ENCODE measurements around the gene DDX50.
"Not testable (repeated sequence)": the region's sequence is repeated elsewhere in the genome, so short reads cannot be mapped to it uniquely, and the experiment has no call there.

The DDX50 gene

DNA sequence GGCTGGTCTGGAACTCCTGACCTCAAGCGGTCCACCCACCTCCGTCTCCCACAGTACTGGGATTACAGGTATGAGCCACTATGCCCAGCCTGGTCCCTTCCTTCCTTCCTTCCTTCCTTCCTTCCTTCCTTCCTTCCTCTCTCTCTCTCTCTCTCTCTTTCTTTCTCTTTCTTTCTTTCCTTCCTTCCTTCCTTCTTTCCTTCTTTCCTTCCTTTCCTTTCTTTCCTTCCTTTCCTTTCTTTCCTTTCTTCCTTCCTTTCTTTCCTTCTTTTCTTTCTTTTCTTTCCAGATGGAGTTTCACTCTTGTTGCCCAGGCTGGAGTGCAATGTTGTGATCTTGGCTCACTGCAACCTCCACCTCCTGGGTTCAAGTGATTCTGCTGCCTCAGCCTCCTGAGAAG lies 28.0 kb downstream of the DDX50 start:
- H2BK5ac ChIP-seq (ENCODE audit: low read length); H3K79me1 ChIP-seq (ENCODE audit: low read depth, low read length); H3K4me3 ChIP-seq (ENCODE audit: low read length in 2 of 2); H3K27me3 ChIP-seq (ENCODE audit: control insufficient read depth in 3 of 3, insufficient read depth in 3 of 3, low read depth in 1 of 3, low read length in 3 of 3); H4K8ac ChIP-seq (ENCODE audit: low read depth, low read length); H3K14ac ChIP-seq (ENCODE audit: low read length); H4K91ac ChIP-seq (ENCODE audit: low read depth, low read length, poor library complexity); H3K4me2 ChIP-seq (ENCODE audit: insufficient read depth, low read length, poor library complexity, severe bottlenecking); H2AFZ ChIP-seq (ENCODE audit: low read length); H3K4ac ChIP-seq (ENCODE audit: low read length); H3K27ac ChIP-seq (replicated peaks; ENCODE audit: low read length); H3K9ac ChIP-seq (ENCODE audit: low read depth, low read length, poor library complexity); H2BK12ac ChIP-seq (ENCODE audit: low read length); H3K9me3 ChIP-seq (replicated peaks in 1 of 2; ENCODE audit: control insufficient read depth in 2 of 2, insufficient read depth in 1 of 2, low read depth in 1 of 2, low read length in 2 of 2); H2AK5ac ChIP-seq (ENCODE audit: low read depth, low read length); DNase-seq (ENCODE audit: low spot score); H2BK15ac ChIP-seq (ENCODE audit: low read length); H3K23ac ChIP-seq (ENCODE audit: low read depth, low read length, poor library complexity); H3K4me1 ChIP-seq (ENCODE audit: control insufficient read depth in 2 of 2, insufficient read depth in 1 of 2, low read depth in 1 of 2, low read length in 2 of 2); H3K18ac ChIP-seq (ENCODE audit: low read length); H2BK120ac ChIP-seq (ENCODE audit: low read depth, low read length): not testable (repeated sequence)
- H3K36me3 ChIP-seq (replicated peaks in 1 of 2; ENCODE audit: control insufficient read depth in 2 of 2, insufficient read depth in 2 of 2, low read length in 2 of 2), result peaks cover 4 to 91% of the 10 kb centered on the region in 2 donors
- WGBS, 2 donors (ENCODE audit: extremely low coverage in 2 of 2, insufficient read length in 2 of 2, insufficient replicate concordance in 1 of 2), result no CpG with 5 or more reads among the region's 2 CpGs

DNA sequence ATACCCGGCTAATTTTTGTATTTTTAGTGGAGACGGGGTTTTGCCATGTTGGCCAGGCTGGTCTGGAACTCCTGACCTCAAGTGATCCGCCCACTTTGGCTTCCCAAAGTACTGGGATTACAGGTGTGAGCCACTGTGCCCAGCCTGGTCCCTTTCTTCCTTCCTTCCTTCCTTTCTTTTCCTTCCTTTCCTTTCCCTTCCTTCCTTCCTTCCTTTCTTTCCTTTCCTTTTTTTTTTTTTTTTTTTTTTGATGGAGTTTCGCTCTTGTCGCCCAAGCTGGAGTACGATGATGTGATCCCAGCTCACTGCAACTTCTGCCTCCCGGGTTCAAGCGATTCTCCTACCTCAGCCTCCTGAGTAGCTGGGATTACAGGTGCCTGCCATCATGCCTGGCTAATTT lies 28.8 kb downstream of the DDX50 start:
- not testable (repeated sequence) for H3K27ac ChIP-seq (replicated peaks; ENCODE audit: low read length); H3K4ac ChIP-seq (ENCODE audit: low read length); H4K91ac ChIP-seq (ENCODE audit: low read depth, low read length, poor library complexity); H3K9me3 ChIP-seq (replicated peaks in 1 of 2; ENCODE audit: control insufficient read depth in 2 of 2, insufficient read depth in 1 of 2, low read depth in 1 of 2, low read length in 2 of 2); DNase-seq (ENCODE audit: low spot score); H3K23ac ChIP-seq (ENCODE audit: low read depth, low read length, poor library complexity); H2BK120ac ChIP-seq (ENCODE audit: low read depth, low read length); H3K14ac ChIP-seq (ENCODE audit: low read length); H2AFZ ChIP-seq (ENCODE audit: low read length); H3K4me3 ChIP-seq (ENCODE audit: low read length in 2 of 2); H3K18ac ChIP-seq (ENCODE audit: low read length); H3K27me3 ChIP-seq (ENCODE audit: control insufficient read depth in 3 of 3, insufficient read depth in 3 of 3, low read depth in 1 of 3, low read length in 3 of 3); H2BK5ac ChIP-seq (ENCODE audit: low read length); H3K4me2 ChIP-seq (ENCODE audit: insufficient read depth, low read length, poor library complexity, severe bottlenecking); H4K8ac ChIP-seq (ENCODE audit: low read depth, low read length); H2BK15ac ChIP-seq (ENCODE audit: low read length); H3K4me1 ChIP-seq (ENCODE audit: control insufficient read depth in 2 of 2, insufficient read depth in 1 of 2, low read depth in 1 of 2, low read length in 2 of 2); H3K79me1 ChIP-seq (ENCODE audit: low read depth, low read length); H2AK5ac ChIP-seq (ENCODE audit: low read depth, low read length); H3K9ac ChIP-seq (ENCODE audit: low read depth, low read length, poor library complexity); H2BK12ac ChIP-seq (ENCODE audit: low read length)
- WGBS, 2 donors (ENCODE audit: extremely low coverage in 2 of 2, insufficient read length in 2 of 2, insufficient replicate concordance in 1 of 2), result no CpG with 5 or more reads among the region's 8 CpGs
- H3K36me3 ChIP-seq (replicated peaks in 1 of 2; ENCODE audit: control insufficient read depth in 2 of 2, insufficient read depth in 2 of 2, low read length in 2 of 2), result peaks cover 4 to 91% of the 10 kb centered on the region in 2 donors

DNA sequence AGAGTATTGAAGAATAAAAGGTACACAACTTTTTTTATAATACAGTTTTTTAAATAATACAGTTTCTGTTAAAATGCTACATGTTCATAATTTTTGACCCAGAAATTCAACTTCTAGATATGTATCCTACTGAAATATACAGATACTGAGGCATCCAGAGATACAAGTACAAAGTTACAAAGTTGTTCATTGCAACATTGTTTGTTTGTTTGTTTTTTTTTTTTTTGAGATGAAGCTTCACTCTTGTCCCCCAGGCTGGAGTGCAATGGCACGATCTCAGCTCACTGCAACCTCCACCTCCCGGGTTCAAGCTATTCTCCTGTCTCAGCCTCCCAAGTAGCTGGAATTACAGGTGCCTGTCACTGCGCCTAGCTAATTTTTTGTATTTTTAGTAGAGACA lies 31.7 kb downstream of the DDX50 start:
- not testable (repeated sequence) for H3K9ac ChIP-seq (ENCODE audit: low read depth, low read length, poor library complexity); H2BK15ac ChIP-seq (ENCODE audit: low read length); H3K14ac ChIP-seq (ENCODE audit: low read length); H4K91ac ChIP-seq (ENCODE audit: low read depth, low read length, poor library complexity); H3K4ac ChIP-seq (ENCODE audit: low read length); H3K4me3 ChIP-seq (ENCODE audit: low read length in 2 of 2); H2AFZ ChIP-seq (ENCODE audit: low read length); H2BK12ac ChIP-seq (ENCODE audit: low read length); H2BK120ac ChIP-seq (ENCODE audit: low read depth, low read length); H4K8ac ChIP-seq (ENCODE audit: low read depth, low read length); H3K23ac ChIP-seq (ENCODE audit: low read depth, low read length, poor library complexity); H3K27ac ChIP-seq (replicated peaks; ENCODE audit: low read length); H3K18ac ChIP-seq (ENCODE audit: low read length); H3K4me2 ChIP-seq (ENCODE audit: insufficient read depth, low read length, poor library complexity, severe bottlenecking); H3K4me1 ChIP-seq (ENCODE audit: control insufficient read depth in 2 of 2, insufficient read depth in 1 of 2, low read depth in 1 of 2, low read length in 2 of 2); H3K27me3 ChIP-seq (ENCODE audit: control insufficient read depth in 3 of 3, insufficient read depth in 3 of 3, low read depth in 1 of 3, low read length in 3 of 3); H2AK5ac ChIP-seq (ENCODE audit: low read depth, low read length); H3K9me3 ChIP-seq (replicated peaks in 1 of 2; ENCODE audit: control insufficient read depth in 2 of 2, insufficient read depth in 1 of 2, low read depth in 1 of 2, low read length in 2 of 2); DNase-seq (ENCODE audit: low spot score); H3K79me1 ChIP-seq (ENCODE audit: low read depth, low read length); H2BK5ac ChIP-seq (ENCODE audit: low read length)
- WGBS, 2 donors (ENCODE audit: extremely low coverage in 2 of 2, insufficient read length in 2 of 2, insufficient replicate concordance in 1 of 2), result no CpG with 5 or more reads among the region's 3 CpGs
- H3K36me3 ChIP-seq (replicated peaks in 1 of 2; ENCODE audit: control insufficient read depth in 2 of 2, insufficient read depth in 2 of 2, low read length in 2 of 2), result peaks cover 6 to 91% of the 10 kb centered on the region in 2 donors

DNA sequence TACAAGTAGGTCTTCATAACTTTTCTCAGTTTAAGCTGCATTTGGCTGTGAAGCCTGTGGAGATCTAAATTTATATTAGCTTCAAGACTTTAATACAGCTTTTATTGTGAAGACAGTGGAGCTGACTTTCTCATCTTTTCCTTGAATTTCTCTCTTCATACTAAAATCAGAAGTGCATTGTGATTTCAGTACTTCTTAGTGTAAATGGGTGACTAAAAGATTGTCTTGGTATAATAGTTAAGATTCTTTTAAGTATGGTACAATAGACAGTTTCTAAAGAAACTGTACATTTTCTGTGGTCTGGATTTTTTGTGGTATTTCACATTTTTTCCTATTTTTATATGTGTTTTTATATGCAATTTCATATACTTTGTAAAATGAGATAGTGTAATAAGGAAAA lies 33.9 kb downstream of the DDX50 start:
- Histone ChIP-seq H2BK5ac (ENCODE audit: low read length) (no peak overlapping the region), H3K27me3 (ENCODE audit: control insufficient read depth in 3 of 3, insufficient read depth in 3 of 3, low read depth in 1 of 3, low read length in 3 of 3) (no peaks in the 10 kb centered on the region), H2AK5ac (ENCODE audit: low read depth, low read length) (no peak overlapping the region), H2BK15ac (ENCODE audit: low read length) (no peak overlapping the region), H3K4me3 (ENCODE audit: low read length in 2 of 2) (no peak overlapping the region), H4K8ac (ENCODE audit: low read depth, low read length) (no peak overlapping the region), H4K91ac (ENCODE audit: low read depth, low read length, poor library complexity) (no peak overlapping the region), H2BK12ac (ENCODE audit: low read length) (no peak overlapping the region), H3K4me1 (ENCODE audit: control insufficient read depth in 2 of 2, insufficient read depth in 1 of 2, low read depth in 1 of 2, low read length in 2 of 2) (no peaks in the 10 kb centered on the region), H2AFZ (ENCODE audit: low read length) (no peak overlapping the region), H3K9me3 (replicated peaks in 1 of 2; ENCODE audit: control insufficient read depth in 2 of 2, insufficient read depth in 1 of 2, low read depth in 1 of 2, low read length in 2 of 2) (no peaks in the 10 kb centered on the region), H3K18ac (ENCODE audit: low read length) (no peak overlapping the region), H3K79me1 (ENCODE audit: low read depth, low read length) (no peaks in the 10 kb centered on the region), H2BK120ac (ENCODE audit: low read depth, low read length) (no peak overlapping the region), H3K4me2 (ENCODE audit: insufficient read depth, low read length, poor library complexity, severe bottlenecking) (no peak overlapping the region), H3K36me3 (replicated peaks in 1 of 2; ENCODE audit: control insufficient read depth in 2 of 2, insufficient read depth in 2 of 2, low read length in 2 of 2) (peaks cover 10 to 95% of the 10 kb centered on the region in 2 donors), H3K23ac (ENCODE audit: low read depth, low read length, poor library complexity) (no peak overlapping the region), H3K14ac (ENCODE audit: low read length) (no peak overlapping the region), H3K27ac (replicated peaks; ENCODE audit: low read length) (no peak overlapping the region), H3K4ac (ENCODE audit: low read length) (no peak overlapping the region), H3K9ac (ENCODE audit: low read depth, low read length, poor library complexity) (no peak overlapping the region)
- DNase-seq (ENCODE audit: low spot score), result no peak

Measured in neuronal stem cell (in vitro differentiated cells).